ENCODE measurements around the gene FSTL5. TPM values are rescaled to one million over a fixed set of nuclear protein-coding genes. Genes with fewer than 3 reads are reported as not detected.

The FSTL5 gene
- total and polyA plus RNA-seq, 9 of the 15 experiments (the other 6 are each of a cell fraction or from before 2014, with no cell fraction given) = 0.09 to 3.1 (median 0.50) TPM; not detected in 1

DNA sequence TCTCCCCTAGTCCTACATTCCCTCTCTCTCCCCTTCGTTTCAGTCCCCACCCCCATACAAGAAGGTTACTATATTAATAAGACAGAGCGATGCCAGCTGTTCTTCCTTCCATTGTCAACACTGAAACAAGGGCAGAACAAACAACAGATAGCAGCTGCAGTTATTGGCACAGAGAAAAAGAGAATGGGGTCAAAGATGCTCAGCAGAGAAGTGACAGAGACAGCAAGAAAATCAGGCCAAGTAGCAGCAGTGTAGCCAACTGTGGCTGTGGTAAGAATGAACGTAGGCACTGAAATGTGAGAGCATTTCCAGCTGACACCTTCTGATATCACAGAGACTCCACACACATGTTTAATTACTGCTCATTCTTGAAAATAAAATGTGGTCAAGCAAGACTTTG lies 641.8 kb downstream of the FSTL5 start (continued):
- TF ChIP-seq, protein P1, sequence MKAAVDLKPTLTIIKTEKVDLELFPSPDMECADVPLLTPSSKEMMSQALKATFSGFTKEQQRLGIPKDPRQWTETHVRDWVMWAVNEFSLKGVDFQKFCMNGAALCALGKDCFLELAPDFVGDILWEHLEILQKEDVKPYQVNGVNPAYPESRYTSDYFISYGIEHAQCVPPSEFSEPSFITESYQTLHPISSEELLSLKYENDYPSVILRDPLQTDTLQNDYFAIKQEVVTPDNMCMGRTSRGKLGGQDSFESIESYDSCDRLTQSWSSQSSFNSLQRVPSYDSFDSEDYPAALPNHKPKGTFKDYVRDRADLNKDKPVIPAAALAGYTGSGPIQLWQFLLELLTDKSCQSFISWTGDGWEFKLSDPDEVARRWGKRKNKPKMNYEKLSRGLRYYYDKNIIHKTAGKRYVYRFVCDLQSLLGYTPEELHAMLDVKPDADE (conservative IDR thresholded peaks at IDR 0.05; ENCODE audit: control insufficient read depth, low read depth, low read length) = no peak

DNA sequence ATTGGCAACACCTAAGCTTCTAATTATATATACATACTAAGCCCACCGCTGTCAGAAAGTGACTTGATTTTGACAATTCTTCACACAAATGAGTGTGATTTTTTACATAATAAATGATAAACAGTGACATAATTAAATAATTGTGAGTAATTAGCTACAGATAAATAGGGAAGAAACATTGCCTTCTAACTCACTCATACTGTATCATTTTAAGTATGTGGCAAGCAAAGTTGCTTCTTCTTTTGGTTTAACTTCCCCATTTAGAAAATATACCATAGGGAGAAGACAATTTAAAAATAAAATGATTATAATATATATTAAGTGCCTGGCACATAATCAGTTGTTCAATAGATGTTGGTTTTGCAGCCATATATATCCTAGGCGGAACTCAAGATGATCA lies 644.2 kb downstream of the FSTL5 start:
- ChIA-PET CTCF (ENCODE audit: low intra/inter-chr PET ratio) (no interaction called here), POLR2A (no interaction called here)
- no TSS peak for BruUV-seq (replicated peaks)
- H3K4me2 ChIP-seq (ENCODE audit: insufficient read depth, low read length) = no peak overlapping the region
- H3K27ac ChIP-seq (ENCODE audit: extremely low read depth, low read depth, low read length) = no peak overlapping the region
- no peak overlapping the region for H3K9ac ChIP-seq (ENCODE audit: insufficient read depth in 1 of 2, low read depth in 2 of 2, low read length in 2 of 2)
- H3K36me3 ChIP-seq (ENCODE audit: control insufficient read depth, insufficient read depth, low read length) = no peaks in the 10 kb centered on the region
- in situ Hi-C loops (cut with MboI) (no loop called here), intact Hi-C loops (cut with micrococcal nuclease) (no loop called here)
- ATAC-seq (no peak), FAIRE-seq (no peak), DNase-seq (ENCODE audit: extremely low read depth in 1 of 4, low spot score in 3 of 4) (no peak)
- H3K9me3 ChIP-seq (replicated peaks; ENCODE audit: control insufficient read depth, insufficient read depth, low read depth, low read length) = no peaks in the 10 kb centered on the region
- H2AFZ ChIP-seq (ENCODE audit: low read depth, low read length) = no peak overlapping the region
- H3K4me3 ChIP-seq = no peak overlapping the region
- no peaks in the 10 kb centered on the region for H4K20me1 ChIP-seq (replicated peaks; ENCODE audit: control insufficient read depth, insufficient read depth, low read length)
- no peaks in the 10 kb centered on the region for H3K4me1 ChIP-seq (replicated peaks in 1 of 2; ENCODE audit: control insufficient read depth in 2 of 2, insufficient read depth in 2 of 2, low read length in 2 of 2)
- no peaks in the 10 kb centered on the region for H3K27me3 ChIP-seq (ENCODE audit: control insufficient read depth in 2 of 2, insufficient read depth in 2 of 2, low read length in 2 of 2)
- 8% methylated on average over 2 of the region's 2 CpGs for WGBS (ENCODE audit: insufficient coverage, low coverage, missing lambda C conversion rate)
- TF ChIP-seq, protein P2, sequence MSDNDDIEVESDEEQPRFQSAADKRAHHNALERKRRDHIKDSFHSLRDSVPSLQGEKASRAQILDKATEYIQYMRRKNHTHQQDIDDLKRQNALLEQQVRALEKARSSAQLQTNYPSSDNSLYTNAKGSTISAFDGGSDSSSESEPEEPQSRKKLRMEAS (CRISPR knock-in tag; IDR thresholded peaks at IDR 0.05) = no peak
- no peaks in the 10 kb centered on the region for H3K9me1 ChIP-seq (ENCODE audit: control insufficient read depth, insufficient read depth, low read length)
- no peaks in the 10 kb centered on the region for H3K79me2 ChIP-seq (ENCODE audit: control insufficient read depth, insufficient read depth, low read length)

DNA sequence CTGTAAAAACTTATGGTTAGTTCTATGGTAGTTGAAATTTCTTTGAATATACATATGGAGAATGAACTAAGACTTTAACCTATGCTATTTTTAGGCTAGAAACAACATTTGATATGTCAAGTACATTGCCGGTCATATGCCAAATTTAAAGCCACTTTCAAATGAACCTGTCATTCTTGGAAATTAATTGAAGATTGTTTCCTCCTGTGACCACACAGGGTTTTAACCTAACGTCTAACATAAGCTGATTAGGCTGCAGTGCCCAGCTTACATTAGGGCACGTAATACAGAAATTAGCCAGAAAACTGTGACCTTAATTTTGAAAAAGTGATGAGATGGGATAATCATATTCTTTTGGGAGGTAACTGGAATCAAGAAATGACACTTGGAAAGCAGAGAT lies 645.9 kb downstream of the FSTL5 start:
- Histone ChIP-seq H3K27me3 (ENCODE audit: control insufficient read depth in 2 of 2, insufficient read depth in 2 of 2, low read length in 2 of 2) (no peaks in the 10 kb centered on the region), H3K4me1 (replicated peaks in 1 of 2; ENCODE audit: control insufficient read depth in 2 of 2, insufficient read depth in 2 of 2, low read length in 2 of 2) (no peaks in the 10 kb centered on the region)
- FAIRE-seq = no peak
- TF ChIP-seq, protein P3, sequence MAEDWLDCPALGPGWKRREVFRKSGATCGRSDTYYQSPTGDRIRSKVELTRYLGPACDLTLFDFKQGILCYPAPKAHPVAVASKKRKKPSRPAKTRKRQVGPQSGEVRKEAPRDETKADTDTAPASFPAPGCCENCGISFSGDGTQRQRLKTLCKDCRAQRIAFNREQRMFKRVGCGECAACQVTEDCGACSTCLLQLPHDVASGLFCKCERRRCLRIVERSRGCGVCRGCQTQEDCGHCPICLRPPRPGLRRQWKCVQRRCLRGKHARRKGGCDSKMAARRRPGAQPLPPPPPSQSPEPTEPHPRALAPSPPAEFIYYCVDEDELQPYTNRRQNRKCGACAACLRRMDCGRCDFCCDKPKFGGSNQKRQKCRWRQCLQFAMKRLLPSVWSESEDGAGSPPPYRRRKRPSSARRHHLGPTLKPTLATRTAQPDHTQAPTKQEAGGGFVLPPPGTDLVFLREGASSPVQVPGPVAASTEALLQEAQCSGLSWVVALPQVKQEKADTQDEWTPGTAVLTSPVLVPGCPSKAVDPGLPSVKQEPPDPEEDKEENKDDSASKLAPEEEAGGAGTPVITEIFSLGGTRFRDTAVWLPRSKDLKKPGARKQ (CRISPR knock-in tag; IDR thresholded peaks at IDR 0.05) = no peak
- TF ChIP-seq, protein P4, sequence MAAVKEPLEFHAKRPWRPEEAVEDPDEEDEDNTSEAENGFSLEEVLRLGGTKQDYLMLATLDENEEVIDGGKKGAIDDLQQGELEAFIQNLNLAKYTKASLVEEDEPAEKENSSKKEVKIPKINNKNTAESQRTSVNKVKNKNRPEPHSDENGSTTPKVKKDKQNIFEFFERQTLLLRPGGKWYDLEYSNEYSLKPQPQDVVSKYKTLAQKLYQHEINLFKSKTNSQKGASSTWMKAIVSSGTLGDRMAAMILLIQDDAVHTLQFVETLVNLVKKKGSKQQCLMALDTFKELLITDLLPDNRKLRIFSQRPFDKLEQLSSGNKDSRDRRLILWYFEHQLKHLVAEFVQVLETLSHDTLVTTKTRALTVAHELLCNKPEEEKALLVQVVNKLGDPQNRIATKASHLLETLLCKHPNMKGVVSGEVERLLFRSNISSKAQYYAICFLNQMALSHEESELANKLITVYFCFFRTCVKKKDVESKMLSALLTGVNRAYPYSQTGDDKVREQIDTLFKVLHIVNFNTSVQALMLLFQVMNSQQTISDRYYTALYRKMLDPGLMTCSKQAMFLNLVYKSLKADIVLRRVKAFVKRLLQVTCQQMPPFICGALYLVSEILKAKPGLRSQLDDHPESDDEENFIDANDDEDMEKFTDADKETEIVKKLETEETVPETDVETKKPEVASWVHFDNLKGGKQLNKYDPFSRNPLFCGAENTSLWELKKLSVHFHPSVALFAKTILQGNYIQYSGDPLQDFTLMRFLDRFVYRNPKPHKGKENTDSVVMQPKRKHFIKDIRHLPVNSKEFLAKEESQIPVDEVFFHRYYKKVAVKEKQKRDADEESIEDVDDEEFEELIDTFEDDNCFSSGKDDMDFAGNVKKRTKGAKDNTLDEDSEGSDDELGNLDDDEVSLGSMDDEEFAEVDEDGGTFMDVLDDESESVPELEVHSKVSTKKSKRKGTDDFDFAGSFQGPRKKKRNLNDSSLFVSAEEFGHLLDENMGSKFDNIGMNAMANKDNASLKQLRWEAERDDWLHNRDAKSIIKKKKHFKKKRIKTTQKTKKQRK (IDR thresholded peaks at IDR 0.05; ENCODE audit: borderline replicate concordance, low read depth, low read length) = no peak

More for the DNA sequence above, 645.9 kb downstream of the FSTL5 start:
- H3K27ac ChIP-seq (ENCODE audit: extremely low read depth, low read depth, low read length) = no peak overlapping the region
- H3K9ac ChIP-seq (ENCODE audit: insufficient read depth in 1 of 2, low read depth in 2 of 2, low read length in 2 of 2) = no peak overlapping the region
- H3K9me3 ChIP-seq (replicated peaks; ENCODE audit: control insufficient read depth, insufficient read depth, low read depth, low read length) = no peaks in the 10 kb centered on the region
- ChIA-PET CTCF (ENCODE audit: low intra/inter-chr PET ratio) (no interaction called here), POLR2A (no interaction called here)
- WGBS (ENCODE audit: insufficient coverage, low coverage, missing lambda C conversion rate) = 0% methylated on average over 1 of the region's 3 CpGs
- ATAC-seq (no peak), DNase-seq (ENCODE audit: extremely low read depth in 1 of 4, low spot score in 3 of 4) (no peak)
- H2AFZ ChIP-seq (ENCODE audit: low read depth, low read length) = no peak overlapping the region
- H3K4me3 ChIP-seq = no peak overlapping the region
- BruUV-seq (replicated peaks) = no TSS peak
- no peaks in the 10 kb centered on the region for H3K36me3 ChIP-seq (ENCODE audit: control insufficient read depth, insufficient read depth, low read length)
- H3K4me2 ChIP-seq (ENCODE audit: insufficient read depth, low read length) = no peak overlapping the region
- in situ Hi-C loops (cut with MboI) (no loop called here), intact Hi-C loops (cut with micrococcal nuclease) (no loop called here)
- no peaks in the 10 kb centered on the region for H4K20me1 ChIP-seq (replicated peaks; ENCODE audit: control insufficient read depth, insufficient read depth, low read length)
- H3K79me2 ChIP-seq (ENCODE audit: control insufficient read depth, insufficient read depth, low read length) = no peaks in the 10 kb centered on the region
- no peaks in the 10 kb centered on the region for H3K9me1 ChIP-seq (ENCODE audit: control insufficient read depth, insufficient read depth, low read length)
